Measurements from ENCODE around the gene KCNH5. TPM values are rescaled to one million over a fixed set of nuclear protein-coding genes. Genes with fewer than 3 reads are reported as not detected.
"Not testable (repeated sequence)": the region's sequence is repeated elsewhere in the genome, so short reads cannot be mapped to it uniquely, and the experiment has no call there.

KCNH5 gene
- total RNA-seq, 1 donor from 2014 or later, result not detected

GRCh38 chr14:62759796-62760195 is 285.5 kb downstream of the KCNH5 start:
- intact Hi-C loops (cut with micrococcal nuclease), result no loop called here

DNA sequence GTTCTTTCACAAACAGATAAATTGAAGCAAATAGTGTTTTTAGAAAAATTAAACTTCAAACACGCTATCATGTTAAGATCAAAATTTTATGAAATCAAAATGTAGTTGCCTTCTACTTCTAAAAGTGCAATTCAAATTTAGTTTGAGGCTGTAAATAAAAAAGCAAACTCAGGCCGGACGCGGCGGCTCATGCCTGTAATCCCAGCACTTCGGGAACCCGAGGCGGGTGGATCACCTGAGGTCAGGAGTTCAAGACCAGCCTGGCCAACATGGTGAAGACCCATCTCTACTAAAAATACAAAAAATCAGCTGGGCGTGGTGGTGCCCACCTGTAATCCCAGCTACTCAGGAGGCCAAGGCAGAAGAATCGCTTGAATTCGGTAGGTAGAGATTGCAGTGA is 298.4 kb downstream of the KCNH5 start:
- intact Hi-C loops (cut with micrococcal nuclease), result not testable (repeated sequence)

DNA sequence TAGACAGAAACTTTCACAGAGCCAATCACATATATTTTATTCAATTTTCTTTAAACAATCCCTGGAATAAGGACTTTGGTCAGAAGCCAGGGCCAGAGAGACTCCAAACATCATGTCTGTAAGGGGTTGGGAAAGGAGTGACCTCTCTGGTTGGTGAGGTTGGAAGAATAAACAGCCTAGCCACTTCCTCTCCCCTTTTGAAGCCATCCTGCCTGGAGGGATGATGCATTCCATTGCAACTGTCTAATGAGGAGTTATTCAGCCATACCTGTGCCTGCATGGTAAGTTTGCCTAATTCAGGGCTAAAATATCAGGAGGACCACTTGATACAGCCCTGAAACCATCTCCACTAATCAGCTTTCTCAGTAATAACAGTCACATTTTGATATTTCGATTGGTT is 299.8 kb downstream of the KCNH5 start:
- intact Hi-C loops (cut with micrococcal nuclease), result no loop called here

GRCh38 chr14:62743560-62743959 is 301.7 kb downstream of the KCNH5 start:
- intact Hi-C loops (cut with micrococcal nuclease), result no loop called here

GRCh38 chr14:62743118-62743517 is 302.1 kb downstream of the KCNH5 start:
- intact Hi-C loops (cut with micrococcal nuclease), result no loop called here

DNA sequence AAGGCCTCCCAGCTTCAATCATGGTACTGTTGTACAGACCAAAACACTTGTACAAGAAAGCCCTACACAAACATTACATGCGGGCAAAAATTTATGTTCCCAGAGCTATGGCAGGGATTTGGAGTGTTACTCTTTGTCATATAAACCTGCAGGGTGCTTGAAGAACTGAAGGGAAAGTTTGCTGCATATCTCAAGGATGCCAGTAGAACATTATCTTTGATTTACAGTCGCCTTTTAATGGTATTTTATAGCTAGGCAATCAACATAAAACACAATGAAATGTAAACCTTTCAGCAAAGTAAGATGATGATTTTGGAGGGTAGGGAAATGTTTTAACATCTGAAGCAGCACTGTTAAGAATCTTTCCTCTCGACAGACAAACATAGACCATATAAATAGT is 305.6 kb downstream of the KCNH5 start:
- intact Hi-C loops (cut with micrococcal nuclease), result no loop called here

DNA sequence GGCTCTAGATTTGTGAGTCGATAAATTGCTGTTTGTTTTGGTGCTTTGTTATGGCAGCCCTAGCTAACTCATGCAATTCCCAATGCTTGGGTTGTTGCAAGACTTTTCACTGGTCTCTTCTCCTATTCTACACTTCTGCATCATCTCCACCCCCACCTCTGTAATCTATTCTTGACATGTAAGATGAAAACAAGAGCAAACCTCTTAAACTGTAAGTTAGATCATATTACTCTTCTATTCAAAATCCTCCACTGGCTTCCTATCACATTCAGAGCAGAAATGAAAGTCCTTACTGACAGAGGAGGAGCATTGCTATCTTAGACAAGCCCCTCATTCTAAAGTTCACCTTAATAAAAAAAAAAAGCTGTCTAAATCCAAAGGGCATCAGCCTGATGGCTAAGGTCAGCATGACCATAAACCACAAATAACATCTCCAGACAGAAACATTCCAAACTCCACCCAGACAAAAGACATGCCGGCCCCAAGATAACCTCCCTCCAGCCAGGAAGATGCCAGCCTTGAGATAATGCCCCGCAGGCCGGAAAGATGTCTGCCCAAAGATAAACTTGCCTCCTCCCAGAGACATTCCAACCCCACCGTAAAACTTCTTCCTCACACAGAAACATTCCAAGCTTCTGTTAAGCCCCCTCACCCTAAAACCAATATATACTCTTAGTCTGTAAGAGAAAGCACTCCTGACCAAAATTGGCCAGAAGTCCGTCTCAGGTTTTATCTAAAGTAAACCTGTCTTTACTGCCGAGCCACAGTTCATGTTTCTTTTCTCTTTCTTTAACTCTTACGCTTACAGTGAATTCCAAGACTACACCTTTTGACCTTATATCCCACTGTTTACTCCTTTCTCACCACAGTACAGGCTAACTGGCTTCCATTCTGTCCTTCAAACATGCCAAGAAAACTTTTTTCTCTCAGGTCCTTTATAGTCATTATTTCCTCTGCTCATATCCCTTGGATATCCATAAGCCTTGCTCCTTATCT is 308.9 kb downstream of the KCNH5 start:
- intact Hi-C loops (cut with micrococcal nuclease), result no loop called here

DNA sequence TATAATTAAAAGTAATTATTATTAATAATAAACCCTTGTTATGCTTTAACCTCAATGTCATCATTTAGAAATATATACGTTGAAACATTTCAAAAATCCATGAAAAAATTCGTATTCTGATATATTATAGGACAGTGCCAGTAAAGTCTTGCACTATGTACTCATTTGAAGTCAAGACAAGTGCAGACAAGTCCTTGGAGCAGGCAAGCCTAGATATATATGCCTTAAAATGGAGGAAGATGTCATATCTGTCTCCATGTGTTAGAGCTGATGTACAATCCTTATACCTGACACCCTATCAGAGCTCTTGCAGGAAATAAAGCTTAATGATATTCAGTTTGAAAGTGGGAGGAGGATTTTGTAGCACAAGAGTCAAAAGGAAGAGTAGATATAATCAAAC is 310.4 kb downstream of the KCNH5 start:
- intact Hi-C loops (cut with micrococcal nuclease), result no loop called here

- intact Hi-C loops (cut with micrococcal nuclease), result no loop called here
Measured at GRCh38 chr14:62722406-62722805, 322.9 kb downstream of the KCNH5 start.

GRCh38 chr14:62718629-62719028 is 326.6 kb downstream of the KCNH5 start:
- intact Hi-C loops (cut with micrococcal nuclease), result no loop called here

GRCh38 chr14:62711351-62712023 is 333.8 kb downstream of the KCNH5 start:
- intact Hi-C loops (cut with micrococcal nuclease), result no loop called here

DNA sequence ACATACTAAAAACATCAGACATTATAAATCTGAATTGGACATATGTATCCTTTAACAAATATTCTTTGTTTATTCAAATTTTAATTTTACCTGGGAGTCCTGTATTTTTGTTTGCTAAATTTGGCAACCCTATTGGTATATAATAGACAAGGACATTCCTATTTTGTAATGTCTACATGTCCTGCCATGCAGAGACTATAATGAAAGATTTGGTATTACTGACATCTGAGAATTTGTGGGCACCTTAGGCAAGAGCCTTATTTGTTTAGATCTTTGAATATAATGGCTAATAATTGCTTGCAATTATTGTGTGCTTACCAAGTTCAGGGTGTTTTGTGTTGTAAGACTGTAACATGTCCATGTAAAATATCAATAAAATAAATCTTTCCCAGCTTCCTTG is 334.4 kb downstream of the KCNH5 start:
- intact Hi-C loops (cut with micrococcal nuclease), result no loop called here

DNA sequence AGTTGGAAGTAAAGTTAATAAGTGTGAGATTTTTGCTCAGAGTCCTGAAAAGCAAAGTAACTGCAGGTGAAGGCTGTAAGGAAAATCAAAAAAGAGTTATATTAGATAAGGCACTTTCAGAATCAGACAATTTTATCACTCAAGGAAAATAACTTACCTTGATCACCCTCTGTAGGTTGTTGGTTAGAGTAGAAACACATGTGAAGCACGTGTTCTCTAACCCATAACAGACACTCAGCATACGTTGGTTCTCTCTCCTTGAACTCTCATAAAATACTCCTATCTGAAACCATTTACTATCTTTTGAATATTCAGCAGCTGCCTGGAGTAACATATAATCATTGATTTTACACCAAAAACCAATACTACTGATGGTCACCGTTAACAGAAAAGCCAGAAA is 335.5 kb downstream of the KCNH5 start:
- intact Hi-C loops (cut with micrococcal nuclease), result no loop called here

DNA sequence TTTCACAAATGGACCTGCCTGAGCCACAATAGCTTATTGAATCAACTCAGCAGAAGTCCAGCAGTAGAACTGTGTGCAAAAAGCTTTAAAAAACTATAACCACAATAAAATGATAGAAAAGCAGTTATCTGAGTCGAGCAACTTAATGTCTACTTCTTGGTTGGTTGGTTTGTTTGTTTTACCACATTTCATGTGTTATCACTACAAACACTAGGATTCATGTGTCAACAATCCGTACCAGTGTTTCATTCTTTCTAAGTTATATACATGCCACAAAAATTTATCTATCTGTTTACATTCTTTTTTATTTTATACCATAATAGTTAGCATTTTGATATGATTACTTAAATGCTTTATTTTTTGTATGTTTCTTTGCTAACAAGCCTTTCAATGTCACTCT is 339.0 kb downstream of the KCNH5 start:
- intact Hi-C loops (cut with micrococcal nuclease), result no loop called here

GRCh38 chr14:62697461-62697860 is 347.8 kb downstream of the KCNH5 start:
- intact Hi-C loops (cut with micrococcal nuclease), result no loop called here

GRCh38 chr14:62696929-62697328 is 348.3 kb downstream of the KCNH5 start:
- intact Hi-C loops (cut with micrococcal nuclease), result no loop called here

DNA sequence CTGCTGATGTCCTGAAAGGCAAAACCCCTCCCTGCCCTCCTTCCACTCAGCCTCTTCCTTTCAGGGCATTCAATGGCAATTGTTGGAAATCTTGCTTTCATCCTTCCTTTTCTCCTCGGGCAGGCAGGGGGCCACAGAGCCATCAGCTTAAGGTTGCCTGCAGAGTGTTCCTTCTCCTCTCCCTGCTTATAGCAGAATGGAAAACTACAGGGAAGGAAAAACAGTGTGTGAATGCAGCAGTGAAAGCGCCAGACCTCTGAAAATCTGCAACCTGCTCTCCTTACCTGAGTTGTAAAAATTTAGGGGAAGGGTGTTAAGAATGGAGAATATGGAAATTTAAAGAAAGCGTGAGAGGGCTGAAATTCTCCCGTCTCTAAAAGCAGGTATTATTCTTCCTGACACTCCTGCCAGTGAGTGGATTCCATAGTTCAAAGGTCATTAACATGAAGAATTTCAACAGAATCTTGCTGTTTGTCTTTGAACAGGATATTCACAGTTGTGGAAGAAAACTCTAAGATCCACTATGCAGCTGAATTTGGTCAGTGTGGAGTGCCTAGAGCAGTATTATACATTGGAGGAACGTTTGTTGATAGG is 348.8 kb downstream of the KCNH5 start:
- intact Hi-C loops (cut with micrococcal nuclease), result no loop called here

GRCh38 chr14:62694075-62694474 is 351.2 kb downstream of the KCNH5 start:
- intact Hi-C loops (cut with micrococcal nuclease), result no loop called here

DNA sequence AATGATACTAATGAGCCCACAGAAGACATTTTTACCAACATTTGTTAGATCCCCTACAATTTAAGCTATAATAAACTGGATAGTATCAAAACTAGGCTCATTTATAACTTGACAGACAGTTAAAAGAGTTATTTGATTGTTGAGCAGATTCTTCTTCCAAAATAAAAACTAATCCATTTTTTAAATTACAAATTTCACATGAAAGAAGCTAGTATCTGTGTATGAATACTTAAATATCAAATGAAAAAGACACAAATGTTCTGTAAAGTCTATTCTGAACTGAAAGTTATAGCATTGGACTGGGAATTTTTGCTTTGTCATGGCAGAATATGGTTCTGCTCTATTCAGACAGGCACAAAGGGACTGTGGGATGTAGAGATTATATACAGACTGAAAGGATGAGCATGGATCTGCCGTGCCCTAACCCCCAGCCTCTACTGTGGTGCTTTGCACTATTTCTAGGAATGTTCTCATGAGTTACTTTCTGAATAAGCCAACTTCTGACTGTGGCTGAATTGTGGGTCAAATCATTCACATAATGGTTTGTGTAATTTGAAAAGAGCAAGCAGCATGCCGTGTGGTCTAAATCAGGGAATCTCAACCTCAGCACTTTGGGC is 352.7 kb downstream of the KCNH5 start:
- intact Hi-C loops (cut with micrococcal nuclease), result no loop called here

- intact Hi-C loops (cut with micrococcal nuclease), result no loop called here
Measured at GRCh38 chr14:62691647-62692489, 353.4 kb downstream of the KCNH5 start.

DNA sequence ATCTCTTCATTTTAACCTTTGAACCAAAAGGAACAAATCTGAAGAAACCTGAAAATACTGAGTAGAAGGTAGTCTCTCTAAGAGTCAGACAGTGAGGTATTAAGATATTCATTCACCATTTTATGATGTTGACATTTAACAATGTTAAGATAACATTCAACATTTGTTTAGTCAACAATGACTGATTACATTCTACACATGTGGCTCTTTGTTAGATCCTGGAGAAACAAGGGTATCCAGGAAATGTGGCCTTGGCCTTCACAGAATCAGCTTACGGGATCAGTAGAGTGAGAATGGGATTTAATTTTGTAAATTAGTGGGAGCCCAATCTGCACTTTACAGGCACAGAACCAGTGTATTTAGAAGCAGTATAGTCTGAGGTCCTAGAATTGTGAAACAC is 355.5 kb downstream of the KCNH5 start:
- intact Hi-C loops (cut with micrococcal nuclease), result no loop called here
